ENCODE measurements around the gene ZNF543.

GRCh38 chr19:57292547-57292946 is 27.7 kb upstream of the ZNF543 start:
- no peak for TF ChIP-seq CTCF (conservative IDR thresholded peaks at IDR 0.05)
- no peak for TF ChIP-seq EZH2 (IDR thresholded peaks at IDR 0.05; ENCODE audit: low read depth)

All from PC-9 (cell line).